ENCODE measurements around the gene ING4. TPM values are rescaled to one million over a fixed set of nuclear protein-coding genes. Genes with fewer than 3 reads are reported as not detected.

The ING4 gene
- total and polyA plus RNA-seq, 2 of the 13 experiments (the other 11 are each of a cell fraction or from before 2014, with no cell fraction given) = 14.4 to 32.4 TPM

DNA sequence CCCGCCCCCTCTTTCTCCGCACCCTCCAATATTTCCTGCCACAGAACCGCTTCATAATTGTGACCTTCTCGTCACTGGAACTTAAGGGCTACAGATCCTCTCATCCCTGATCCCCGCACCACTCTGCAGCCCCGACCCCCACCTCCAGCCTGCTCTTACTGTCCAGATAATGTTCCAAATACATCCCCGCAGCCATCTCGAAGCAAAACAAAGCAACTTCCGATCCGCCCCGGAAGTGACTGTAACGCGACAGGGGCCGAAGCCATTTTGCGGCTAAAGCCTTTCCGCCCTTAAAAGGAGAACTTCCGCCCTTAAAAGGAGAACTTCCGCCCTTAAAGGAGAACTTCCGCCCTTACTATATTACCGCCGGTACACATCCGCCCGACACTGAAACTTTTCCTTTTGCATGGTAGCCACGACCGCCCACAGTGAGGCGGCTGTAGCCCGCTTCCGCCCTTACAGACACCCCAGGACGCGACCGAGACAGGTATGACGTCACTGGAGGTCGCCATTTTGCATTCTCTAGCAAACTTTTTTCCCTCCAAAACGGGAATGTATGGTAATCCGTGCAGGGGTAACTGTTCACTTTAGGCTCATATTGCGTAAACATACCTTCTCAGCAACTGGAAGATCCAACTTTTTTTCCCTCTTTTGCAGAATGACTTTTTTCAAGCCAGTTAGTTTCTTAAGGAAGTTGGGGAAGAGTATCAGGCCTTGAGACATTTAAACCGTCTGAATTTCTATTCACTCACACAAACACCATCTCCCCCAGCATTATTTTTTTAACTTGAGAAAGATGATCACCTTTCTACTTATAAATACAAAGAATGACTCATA, at the start of gene ING4 (continued):
- no peak for TF ChIP-seq MIER2 (CRISPR knock-in tag; IDR thresholded peaks at IDR 0.05)
- TF ChIP-seq GLI4 (CRISPR knock-in tag; IDR thresholded peaks at IDR 0.05; ENCODE audit: borderline replicate concordance) = peak; percentile 47; the same call in 1 of the 2 replicates
- TF ChIP-seq, protein P1, sequence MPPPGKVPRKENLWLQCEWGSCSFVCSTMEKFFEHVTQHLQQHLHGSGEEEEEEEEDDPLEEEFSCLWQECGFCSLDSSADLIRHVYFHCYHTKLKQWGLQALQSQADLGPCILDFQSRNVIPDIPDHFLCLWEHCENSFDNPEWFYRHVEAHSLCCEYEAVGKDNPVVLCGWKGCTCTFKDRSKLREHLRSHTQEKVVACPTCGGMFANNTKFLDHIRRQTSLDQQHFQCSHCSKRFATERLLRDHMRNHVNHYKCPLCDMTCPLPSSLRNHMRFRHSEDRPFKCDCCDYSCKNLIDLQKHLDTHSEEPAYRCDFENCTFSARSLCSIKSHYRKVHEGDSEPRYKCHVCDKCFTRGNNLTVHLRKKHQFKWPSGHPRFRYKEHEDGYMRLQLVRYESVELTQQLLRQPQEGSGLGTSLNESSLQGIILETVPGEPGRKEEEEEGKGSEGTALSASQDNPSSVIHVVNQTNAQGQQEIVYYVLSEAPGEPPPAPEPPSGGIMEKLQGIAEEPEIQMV (CRISPR knock-in tag; IDR thresholded peaks at IDR 0.05; ENCODE audit: low read depth) = no peak
- TF ChIP-seq SIN3A (IDR thresholded peaks at IDR 0.05; ENCODE audit: borderline replicate concordance, low read depth, low read length) = 0 out of 2 replicates have a peak, but pooled peaks have one; percentile 25
- TF ChIP-seq SCMH1 (CRISPR knock-in tag; IDR thresholded peaks at IDR 0.05; ENCODE audit: borderline replicate concordance) = no peak
- peak; percentile 66 for TF ChIP-seq FOSL2 (CRISPR knock-in tag; IDR thresholded peaks at IDR 0.05)
- TF ChIP-seq, protein P2, sequence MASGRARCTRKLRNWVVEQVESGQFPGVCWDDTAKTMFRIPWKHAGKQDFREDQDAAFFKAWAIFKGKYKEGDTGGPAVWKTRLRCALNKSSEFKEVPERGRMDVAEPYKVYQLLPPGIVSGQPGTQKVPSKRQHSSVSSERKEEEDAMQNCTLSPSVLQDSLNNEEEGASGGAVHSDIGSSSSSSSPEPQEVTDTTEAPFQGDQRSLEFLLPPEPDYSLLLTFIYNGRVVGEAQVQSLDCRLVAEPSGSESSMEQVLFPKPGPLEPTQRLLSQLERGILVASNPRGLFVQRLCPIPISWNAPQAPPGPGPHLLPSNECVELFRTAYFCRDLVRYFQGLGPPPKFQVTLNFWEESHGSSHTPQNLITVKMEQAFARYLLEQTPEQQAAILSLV (CRISPR knock-in tag; IDR thresholded peaks at IDR 0.05; ENCODE audit: borderline replicate concordance) = no peak
- TF ChIP-seq CEBPB (IDR thresholded peaks at IDR 0.05; ENCODE audit: borderline replicate concordance, low read depth, low read length) = no peak
- peak; percentile 96 for TF ChIP-seq IRF2 (CRISPR knock-in tag; IDR thresholded peaks at IDR 0.05)
- no peak for TF ChIP-seq KLF6 (CRISPR knock-in tag; IDR thresholded peaks at IDR 0.05)
- TF ChIP-seq, protein P3, sequence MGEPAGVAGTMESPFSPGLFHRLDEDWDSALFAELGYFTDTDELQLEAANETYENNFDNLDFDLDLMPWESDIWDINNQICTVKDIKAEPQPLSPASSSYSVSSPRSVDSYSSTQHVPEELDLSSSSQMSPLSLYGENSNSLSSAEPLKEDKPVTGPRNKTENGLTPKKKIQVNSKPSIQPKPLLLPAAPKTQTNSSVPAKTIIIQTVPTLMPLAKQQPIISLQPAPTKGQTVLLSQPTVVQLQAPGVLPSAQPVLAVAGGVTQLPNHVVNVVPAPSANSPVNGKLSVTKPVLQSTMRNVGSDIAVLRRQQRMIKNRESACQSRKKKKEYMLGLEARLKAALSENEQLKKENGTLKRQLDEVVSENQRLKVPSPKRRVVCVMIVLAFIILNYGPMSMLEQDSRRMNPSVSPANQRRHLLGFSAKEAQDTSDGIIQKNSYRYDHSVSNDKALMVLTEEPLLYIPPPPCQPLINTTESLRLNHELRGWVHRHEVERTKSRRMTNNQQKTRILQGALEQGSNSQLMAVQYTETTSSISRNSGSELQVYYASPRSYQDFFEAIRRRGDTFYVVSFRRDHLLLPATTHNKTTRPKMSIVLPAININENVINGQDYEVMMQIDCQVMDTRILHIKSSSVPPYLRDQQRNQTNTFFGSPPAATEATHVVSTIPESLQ (CRISPR knock-in tag; conservative IDR thresholded peaks at IDR 0.05) = no peak
- TF ChIP-seq, protein P4, sequence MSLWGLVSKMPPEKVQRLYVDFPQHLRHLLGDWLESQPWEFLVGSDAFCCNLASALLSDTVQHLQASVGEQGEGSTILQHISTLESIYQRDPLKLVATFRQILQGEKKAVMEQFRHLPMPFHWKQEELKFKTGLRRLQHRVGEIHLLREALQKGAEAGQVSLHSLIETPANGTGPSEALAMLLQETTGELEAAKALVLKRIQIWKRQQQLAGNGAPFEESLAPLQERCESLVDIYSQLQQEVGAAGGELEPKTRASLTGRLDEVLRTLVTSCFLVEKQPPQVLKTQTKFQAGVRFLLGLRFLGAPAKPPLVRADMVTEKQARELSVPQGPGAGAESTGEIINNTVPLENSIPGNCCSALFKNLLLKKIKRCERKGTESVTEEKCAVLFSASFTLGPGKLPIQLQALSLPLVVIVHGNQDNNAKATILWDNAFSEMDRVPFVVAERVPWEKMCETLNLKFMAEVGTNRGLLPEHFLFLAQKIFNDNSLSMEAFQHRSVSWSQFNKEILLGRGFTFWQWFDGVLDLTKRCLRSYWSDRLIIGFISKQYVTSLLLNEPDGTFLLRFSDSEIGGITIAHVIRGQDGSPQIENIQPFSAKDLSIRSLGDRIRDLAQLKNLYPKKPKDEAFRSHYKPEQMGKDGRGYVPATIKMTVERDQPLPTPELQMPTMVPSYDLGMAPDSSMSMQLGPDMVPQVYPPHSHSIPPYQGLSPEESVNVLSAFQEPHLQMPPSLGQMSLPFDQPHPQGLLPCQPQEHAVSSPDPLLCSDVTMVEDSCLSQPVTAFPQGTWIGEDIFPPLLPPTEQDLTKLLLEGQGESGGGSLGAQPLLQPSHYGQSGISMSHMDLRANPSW (CRISPR knock-in tag; IDR thresholded peaks at IDR 0.05; ENCODE audit: borderline replicate concordance) = peak; percentile 78; the same call in 1 of the 2 replicates
